Stimulated activated CD4-positive, alpha-beta T cell treated with anti-CD3 and anti-CD28 coated beads, Interleukin-4, amount 100 ng/mL, for 24 hours (primary cell): ENCODE data around the gene RNF182.
"Not testable (repeated sequence)": the region's sequence is repeated elsewhere in the genome, so short reads cannot be mapped to it uniquely, and the experiment has no call there.

Experiments
- DNase-seq: peaks from one replicate; pipeline ENCODE4 v3.0.0-alpha.2; 2020

Gene RNF182

DNA sequence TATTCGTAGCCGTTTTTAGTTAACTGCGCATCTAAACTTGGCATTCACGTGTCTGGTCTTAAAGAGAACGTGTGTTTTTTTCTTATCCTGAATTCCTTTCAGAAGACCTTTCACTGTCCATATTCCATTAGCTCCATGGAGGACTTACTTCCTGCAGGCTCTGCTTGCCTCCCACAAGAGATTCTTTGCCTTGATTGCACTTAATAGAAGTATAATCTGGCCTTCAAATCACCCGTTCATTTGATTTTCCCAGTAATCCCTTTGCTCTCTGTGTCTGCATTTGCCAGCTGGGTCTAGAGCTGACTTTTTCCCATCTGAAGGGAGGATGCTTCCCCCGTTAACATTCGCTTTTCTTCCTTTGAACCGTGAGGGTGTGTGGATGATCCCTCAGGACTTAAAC, 79.5 kb downstream of the RNF182 start:
- DNase-seq = no peak

DNA sequence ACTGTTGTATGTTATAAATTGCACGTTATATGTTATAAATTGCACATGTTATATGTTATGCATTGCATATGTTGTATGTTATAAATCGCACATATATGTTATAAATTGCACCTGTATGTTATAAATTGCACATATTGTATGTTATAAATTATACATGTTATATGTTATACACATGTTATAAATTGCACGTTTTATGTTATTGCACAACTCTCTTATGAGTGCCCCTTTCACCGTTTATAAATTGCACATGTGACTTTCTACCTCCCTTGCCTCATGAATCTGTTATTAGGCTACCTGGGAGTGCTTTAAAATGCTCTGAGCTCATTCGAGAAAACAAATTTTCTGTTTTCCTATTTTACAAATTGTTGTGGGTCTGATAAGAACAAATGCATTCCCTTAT, 84.1 kb downstream of the RNF182 start:
- no peak for DNase-seq

DNA sequence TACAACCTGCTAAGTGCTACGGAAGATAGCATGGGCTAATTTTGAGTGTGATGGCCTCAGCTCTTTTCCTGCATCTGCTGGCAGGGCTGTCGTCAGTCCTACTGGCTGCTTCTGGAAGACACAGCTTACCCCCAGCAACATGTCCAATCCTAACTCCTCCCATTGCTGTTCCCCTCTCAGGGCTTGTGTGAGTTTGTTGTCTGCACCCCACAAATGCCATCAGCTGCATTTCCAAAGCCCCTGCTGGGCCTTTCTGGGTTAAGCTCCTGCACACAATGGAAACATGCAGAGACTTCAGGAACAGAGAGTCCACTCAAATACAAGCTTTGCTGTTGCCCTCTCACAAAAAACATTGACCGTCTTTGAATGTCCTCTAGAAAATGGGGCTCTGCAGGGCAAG, 84.7 kb downstream of the RNF182 start:
- DNase-seq = no peak

DNA sequence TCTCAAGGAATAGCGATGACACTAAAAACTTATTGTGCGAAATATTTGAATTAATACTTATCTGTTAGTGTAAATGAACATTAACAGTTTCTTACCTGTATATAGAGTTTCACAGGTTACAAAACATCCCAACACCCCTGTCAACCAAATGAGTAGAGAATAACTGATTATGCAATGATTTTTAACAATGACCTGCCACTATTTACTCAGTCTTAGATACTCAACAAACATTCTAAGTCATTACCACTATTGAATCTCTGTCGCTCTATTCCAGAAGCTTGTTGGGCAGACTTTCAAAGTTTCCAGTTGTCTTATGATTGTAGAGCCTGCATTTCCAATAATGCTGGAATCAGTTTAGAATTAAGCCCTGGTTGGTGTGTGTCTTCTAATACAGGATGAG, 85.5 kb downstream of the RNF182 start:
- no peak for DNase-seq

DNA sequence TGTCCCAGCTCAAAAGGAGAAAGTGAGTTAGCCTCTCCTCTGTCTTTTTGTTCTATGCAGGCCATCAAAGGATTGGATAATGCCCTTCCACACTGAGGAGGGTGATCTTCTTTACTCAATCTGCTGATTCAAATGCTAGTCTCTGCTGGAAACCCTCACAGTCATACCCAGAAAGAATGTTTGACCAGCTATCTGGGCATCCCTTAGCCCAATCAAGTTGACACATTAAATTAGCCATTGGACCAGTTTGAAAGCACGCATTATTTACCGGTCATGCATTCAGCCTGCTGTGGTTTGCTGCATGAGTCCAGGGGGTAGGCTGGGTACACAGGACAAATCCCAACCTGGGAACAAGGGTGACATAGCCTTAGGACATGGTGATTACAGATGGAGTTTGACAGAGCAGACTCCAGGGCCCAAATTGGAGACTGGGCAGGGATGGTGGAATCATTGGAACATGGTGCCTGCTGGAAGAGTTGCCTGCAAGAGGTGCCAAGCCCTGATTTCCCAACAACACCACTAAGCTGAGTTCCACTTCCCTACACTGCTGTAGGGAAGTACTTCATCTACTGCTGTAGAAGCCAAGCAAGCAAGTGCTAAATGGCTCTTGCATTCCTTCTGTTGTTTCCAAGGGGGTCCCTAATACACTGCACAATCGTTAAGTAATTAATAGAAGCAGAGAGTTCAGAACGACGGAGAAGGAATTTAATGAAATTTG, 87.7 kb downstream of the RNF182 start:
- DNase-seq = no peak

DNA sequence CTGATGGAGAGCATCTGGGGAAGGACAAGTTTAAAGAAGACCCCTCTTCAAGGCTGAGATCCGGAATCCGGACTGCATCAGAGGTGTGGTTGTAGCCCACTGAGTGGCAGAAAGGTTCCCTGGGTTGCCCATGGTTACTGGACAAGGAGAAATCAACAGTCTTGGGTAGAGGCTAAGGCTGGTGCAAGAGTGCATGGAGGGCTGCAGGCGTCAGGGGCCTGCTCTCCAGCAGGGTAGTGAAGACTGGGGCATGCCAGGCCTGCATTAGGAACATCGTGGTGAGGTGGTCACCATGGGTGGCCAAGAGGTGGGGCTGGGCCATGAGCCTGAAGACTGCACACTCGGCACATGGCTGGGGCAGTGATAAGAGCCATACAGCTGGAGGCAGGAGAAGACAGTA, 91.2 kb downstream of the RNF182 start:
- DNase-seq = no peak

DNA sequence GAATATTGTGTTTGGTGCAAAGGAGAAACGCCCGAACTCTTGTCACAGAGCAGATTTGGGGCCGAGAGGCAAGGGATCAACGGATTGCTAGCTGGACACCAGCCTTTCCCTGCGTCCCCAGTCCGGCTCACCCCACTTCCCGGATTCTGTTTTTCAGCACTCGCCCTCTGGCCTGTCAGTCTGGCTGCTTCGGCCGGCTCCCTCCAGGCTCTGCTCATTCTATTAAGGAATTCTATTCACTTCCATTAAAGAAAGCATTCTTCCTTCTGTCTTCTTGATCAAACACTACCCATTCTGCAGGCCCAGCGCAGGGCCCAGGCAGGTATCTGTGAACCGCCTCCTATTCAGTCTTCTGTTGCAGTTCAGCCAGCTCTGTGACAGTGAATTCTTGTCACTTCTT, 91.7 kb downstream of the RNF182 start:
- no peak for DNase-seq

DNA sequence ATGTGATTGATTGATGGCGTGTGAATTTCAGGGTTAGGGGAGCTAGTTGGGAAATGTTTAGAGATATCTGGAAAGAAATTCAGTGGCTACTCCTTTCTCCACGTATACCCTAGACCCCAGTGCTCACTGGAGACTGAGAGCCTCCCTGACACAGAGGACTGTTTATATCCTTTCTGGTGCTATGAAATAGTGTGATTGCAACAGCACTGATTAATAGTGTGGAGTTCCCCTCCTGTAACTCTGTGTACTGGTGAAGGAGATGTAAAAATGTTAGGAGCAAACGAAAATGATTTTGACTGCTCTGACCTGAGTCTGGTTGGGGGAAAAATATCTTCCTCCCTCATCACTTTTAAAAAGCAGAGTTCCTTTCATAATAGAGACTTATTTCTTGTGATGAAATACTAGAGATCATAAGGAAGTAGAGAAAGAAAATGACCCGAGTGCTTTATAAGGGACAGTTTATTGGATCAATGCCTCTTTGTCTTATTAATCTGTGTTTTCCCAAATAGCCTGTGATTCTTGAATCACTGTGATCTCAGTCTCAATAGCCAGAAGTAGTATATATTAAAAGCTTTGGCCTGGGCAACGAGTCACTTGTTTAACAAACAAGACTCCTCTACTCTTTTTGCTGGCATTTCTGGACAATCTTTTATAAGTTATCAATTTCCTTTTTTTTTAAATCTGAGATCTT, 92.3 kb downstream of the RNF182 start:
- DNase-seq = no peak

DNA sequence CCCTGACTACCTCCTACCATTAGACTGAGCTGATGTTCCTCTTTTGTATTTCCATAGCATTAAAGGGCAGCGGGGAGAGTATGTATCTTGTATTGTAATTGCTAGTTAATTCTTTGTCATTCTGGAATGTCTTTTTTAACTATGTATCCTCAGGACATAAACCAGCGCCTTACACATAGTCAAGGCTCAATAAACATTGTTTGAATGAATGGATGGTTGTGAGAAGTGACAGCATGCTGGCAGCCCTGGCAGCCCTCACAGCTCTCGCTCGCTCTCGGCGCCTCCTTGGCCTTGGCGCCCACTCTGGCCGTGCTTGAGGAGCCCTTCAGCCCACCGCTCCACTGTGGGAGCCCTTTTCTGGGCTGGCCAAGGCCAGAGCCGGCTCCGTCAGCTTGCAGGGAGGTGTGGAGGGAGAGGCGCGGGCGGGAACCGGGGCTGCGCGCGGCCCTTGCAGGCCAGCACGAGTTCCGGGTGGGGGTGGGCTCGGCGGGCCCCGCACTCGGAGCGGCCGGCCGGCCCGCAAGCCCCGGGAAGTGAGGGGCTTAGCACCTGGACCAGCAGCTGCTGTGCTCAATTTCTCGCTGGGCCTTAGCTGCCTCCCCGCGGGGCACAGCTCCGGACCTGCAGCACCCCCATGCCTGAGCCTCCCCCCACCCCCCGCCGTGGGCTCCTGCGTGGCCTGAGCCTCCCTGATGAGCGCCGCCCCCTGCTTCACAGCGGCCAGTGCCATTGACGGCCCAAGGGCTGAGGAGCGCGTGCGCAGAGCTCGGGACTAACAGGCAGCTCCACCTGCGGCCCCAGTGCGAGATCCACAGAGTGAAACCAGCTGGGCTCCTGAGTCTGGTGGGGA, 93.1 kb downstream of the RNF182 start:
- DNase-seq = no peak

DNA sequence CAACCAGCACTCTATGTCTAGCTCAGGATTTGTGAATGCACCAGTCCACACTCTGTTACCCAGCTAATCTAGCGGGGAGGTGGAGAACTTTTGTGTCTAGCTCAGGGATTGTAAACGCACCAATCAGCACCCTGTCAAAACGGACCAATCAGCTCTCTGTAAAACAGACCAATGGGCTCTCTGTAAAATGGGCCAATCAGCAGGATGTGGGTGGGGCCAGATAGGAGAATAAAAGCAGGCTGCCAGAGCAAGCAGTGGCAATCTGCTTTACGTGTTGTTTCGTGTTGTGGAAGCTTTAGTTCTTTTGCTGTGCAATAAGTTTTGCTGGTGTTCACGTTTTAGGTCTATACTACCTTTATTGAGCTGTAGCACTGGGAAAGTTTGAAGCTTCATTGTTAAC, 93.8 kb downstream of the RNF182 start:
- DNase-seq = not testable (repeated sequence)

DNA sequence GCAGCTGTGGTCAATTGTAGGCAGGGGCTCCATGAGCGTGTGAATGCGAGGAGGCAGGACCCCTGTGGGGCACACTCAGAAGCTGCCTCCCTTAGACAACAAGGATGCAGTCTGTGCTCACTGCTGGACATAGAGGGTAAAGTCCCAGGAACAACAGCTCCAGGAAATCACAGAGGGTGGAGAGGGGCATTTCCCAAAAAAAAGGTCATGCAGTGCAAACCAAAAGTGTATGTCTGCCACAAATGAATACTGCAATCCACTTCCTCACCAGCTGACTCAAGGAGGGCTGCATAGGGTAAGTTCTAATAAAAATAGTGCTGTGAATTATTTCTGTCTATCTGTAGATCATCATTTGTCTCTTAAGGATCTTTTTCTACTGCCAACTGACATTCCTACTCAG, 95.8 kb downstream of the RNF182 start:
- DNase-seq = no peak

DNA sequence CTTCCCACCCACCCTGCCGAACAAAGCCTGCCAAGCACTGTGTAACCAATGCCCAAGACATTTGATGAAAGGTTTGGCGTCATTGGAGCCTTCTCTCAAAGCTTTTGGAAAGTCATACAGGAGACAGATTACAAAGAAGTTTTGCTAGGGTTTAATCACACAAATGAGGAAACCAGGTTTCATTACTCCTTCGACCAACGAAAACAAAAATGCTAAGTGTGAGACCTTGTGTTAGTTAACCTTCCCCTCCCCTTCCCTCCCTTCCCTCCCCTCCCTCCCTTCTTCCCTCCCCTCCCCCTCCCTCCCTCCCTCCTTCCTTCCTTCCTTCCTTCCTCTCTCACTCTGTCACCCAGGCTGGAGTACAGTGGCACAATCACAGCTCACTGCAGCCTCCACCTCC, 96.7 kb downstream of the RNF182 start:
- no peak for DNase-seq

DNA sequence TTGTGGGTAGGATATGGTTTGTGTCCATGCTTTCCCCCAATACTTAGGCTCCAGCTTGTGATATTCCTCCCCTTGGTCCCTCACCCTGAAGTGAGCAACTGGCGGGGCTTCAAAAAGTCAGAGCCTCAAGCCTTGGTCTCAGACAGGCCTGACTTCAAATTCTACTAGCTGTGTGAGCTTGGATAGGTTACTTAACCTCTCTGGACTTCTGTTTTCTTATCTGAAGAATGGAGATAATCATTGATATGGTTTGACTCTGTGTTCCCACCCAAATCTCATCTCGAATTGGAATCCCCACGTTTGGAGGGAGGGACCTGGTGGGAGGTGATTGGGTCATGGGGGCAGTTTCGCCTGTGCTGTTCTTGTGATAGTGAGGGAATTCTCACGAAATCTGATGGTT, 97.9 kb downstream of the RNF182 start:
- DNase-seq = no peak

DNA sequence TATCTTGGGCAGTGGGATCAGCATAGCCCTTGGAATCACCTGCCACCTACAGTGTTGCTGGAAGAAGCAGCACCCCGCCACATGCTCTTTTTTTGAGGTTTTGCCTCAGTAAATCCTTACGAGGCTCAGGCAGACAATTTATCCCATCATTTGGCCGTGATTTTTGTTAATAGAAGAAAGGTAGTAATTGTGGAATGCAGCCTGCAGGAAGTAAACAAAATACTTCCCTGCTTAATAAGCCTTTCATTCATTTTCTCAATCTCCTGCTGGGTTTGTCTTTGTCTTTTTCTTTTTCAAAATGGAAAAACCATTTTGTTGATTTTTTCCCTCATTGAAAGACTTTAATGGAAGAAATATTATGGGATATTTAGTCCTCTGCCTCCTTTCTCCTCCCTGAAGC, 99.1 kb downstream of the RNF182 start:
- no peak for DNase-seq

DNA sequence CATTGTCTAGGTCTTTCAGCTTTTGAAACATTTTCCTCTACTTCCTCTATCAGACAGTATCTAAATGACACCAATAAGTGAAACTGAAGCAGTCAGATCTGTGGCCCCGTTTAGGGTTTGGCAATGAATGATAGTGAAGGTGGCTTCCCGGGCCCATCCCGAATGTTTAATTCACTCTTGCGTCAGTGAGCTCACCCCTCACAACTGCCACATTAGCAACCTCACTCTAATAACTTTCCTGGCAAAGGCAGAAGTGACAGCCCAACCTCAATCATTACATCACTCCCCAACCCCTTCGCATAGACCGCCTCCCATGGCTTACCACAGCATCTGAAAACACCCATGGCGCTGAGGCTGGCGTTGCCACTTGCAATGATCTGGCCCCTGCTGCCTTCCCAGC, 100.4 kb downstream of the RNF182 start:
- no peak for DNase-seq

DNA sequence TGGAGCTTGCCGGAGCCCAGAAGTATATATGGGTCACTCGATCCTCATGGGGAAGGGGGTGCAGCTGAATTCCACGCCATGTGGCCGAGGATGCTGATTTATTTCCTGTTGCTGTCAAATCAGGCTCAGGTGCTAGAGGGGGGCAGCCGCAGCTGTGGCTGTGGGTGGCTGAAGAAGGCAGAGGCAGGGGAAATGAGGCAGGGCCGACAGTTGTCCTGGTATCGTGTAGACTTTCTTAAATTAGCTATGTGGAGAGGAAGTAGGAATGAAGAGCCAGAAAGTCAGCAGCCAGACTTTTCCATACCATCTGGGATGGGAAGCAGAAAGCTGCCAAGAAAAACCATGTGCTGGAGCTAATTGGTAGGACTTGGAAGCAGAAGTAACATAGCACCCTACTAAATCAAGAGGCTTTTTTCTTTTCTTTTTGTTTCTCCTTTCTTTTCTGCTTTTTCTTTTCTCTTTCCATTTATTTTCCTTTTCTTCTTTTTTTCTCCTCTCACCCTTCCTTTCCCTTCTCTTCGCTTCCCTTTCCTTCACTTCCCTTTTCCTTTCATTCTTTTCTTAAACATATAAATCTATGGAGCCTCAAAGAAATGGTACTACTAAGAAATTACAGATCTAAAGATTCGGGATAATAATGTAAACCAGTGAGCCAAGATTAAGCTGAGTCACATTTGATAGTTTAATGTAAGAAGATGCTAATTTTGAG, 102.2 kb downstream of the RNF182 start:
- no peak for DNase-seq

DNA sequence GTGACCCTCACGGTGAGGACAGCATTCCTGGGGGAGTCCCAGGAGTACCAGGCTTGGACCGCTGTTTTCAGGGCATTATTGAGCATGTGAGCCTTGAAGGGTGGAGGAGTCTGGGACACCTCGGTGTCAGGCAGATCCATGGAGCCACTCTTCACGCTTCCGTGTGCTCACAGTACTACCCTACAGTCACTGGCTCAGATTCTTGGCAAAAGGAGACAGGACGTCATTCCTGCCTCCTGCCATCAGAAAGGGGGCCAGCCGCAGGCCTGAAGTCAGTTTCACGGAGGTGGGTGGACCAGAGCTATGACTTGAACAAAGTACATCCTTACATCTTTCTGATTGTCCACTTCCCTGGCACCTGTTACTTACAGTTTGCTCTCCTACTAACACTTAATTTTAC, 103.9 kb downstream of the RNF182 start:
- DNase-seq = no peak

DNA sequence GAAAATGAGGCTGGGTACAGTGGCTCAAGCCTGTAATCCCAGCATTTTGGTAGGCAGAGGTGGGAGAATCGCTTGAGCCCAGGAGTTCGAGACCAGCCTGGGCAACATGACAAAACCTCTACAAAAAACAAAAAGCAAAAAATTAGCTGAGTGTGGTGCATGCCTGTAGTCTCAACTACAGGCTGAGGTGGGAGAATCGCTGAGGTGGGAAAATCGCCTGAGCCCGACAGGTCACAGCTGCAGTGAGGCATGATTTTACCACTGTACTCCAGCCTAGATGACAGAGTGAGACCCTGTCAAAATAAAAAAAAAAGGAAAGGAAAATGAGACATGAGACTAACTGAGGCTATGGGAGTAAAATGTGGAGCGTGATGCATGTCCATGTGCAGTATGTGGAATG, 104.9 kb downstream of the RNF182 start:
- DNase-seq = no peak
